Right lobe of liver (tissue), 6 donors: ENCODE results near the gene DSCAM. TPM values are rescaled to one million over a fixed set of nuclear protein-coding genes. Genes with fewer than 3 reads are reported as not detected.

Source experiments
- ATAC-seq, 4 donors: fragments of 200-7000 bp; cut with Tn5 transposase; one replicate each; pipeline ENCODE4 v1.9.1; 2020; ENCODE audit warnings: mild to moderate bottlenecking in 4 of 4, moderate library complexity in 4 of 4
- DNase-seq, 3 donors: peaks; one replicate each; pipeline ENCODE4 v3.0.0-alpha.2; 2020
- H3K27ac ChIP-seq, 3 donors: fragments of 200-600 bp; one replicate each; pipeline ENCODE4 v1.8.0; 2022
- H3K27me3 ChIP-seq, 2 donors: fragments of 200-600 bp; one replicate each; pipeline ENCODE4 v1.8.0; 2022
- H3K36me3 ChIP-seq, 4 donors: fragments of 200-600 bp; sonication (generic) in 1 of 4; one replicate each; pipeline versions ENCODE4 v1.5.1 to v1.8.0; 2017 to 2022; ENCODE audit warnings: control low read depth in 1 of 4
- H3K4me1 ChIP-seq, 4 donors: fragments of 200-600 bp; sonication (generic) in 1 of 4; one replicate each; pipeline versions ENCODE4 v1.5.1 to v1.8.0; 2017 to 2022; ENCODE audit warnings: control low read depth in 1 of 4
- H3K4me3 ChIP-seq, 3 donors: fragments of 200-600 bp; one replicate each; pipeline ENCODE4 v1.8.0; 2022
- H3K9me3 ChIP-seq, 4 donors: fragments of 200-600 bp; sonication (generic) in 1 of 4; one replicate each; pipeline versions ENCODE4 v1.5.1 to v1.8.0; 2017 to 2022; ENCODE audit warnings: control low read depth in 1 of 4
- POLR2A ChIP-seq: fragments of 450-650 bp; IDR thresholded peaks from one replicate; pipeline ENCODE4 v1.6.1; 2017; ENCODE audit warnings: antibody characterized with exemption, mild to moderate bottlenecking
- WGBS: methylation state at CpG from one replicate; pipeline ENCODE4 v1.1.6; 2018; ENCODE audit warnings: low coverage, low lambda C conversion rate; ENCODE audit not compliant: insufficient coverage; ENCODE audit errors: missing lambda C conversion rate; 5-methylcytosine and 5-hydroxymethylcytosine counted together
- intact Hi-C, 2 donors: fragments of 100-400 bp; cut with DNase I; formaldehyde crosslinking; loops; one replicate each; pipeline versions ENCODE4 v1.11.2 to v1.14.1; 2022
- total RNA-seq, 6 experiments: library from RNA; depleted of rRNA in 2 of 6; stranded (reverse); fragments of >200 nt in 2 of 6; fragmentation: NEBNext Ultra II Directional in 3 of 6; extraction: Animal tissue kit (Norgen Biotek cat#: 25700) in 3 of 6; gene quantifications; one replicate each; pipeline versions ENCODE4 v1.1.0 to v1.2.4, GENCODE V29; 2016 to 2023
- TF ChIP-seq, protein P1 (sequence below), 4 donors: fragments of 200-600 bp in 3 of 4; fragments of 450-650 bp in 1 of 4; IDR thresholded peaks; one replicate each; pipeline versions ENCODE4 v1.5.1 to v1.8.0; 2016 to 2022; ENCODE audit warnings: antibody characterized with exemption in 4 of 4, mild to moderate bottlenecking in 2 of 4
- donor health status: DM: no; HTN: yes; CAD: no.
- donor health status: DM: no; HTN: no; CAD: no.
- donor health status: DM: no; HTN: no; CAD: no.
- donor health status: DM: no; HTN: yes; CAD: no.
- donor health status: DM: no; HTN: yes; CAD: no.

The DSCAM gene
- total RNA-seq, 6 experiments from 2014 or later, result 0.04 to 0.16 (median 0.06) TPM; not detected in 2

GRCh38 chr21:40553781-40554180 is 293.2 kb downstream of the DSCAM start:
- Histone ChIP-seq H3K36me3 (no peaks in the 10 kb centered on the region), H3K27ac (no peak overlapping the region), H3K27me3 (no peaks in the 10 kb centered on the region), H3K4me1 (no peaks in the 10 kb centered on the region), H3K9me3 (no peaks in the 10 kb centered on the region), H3K4me3 (no peak overlapping the region)
- intact Hi-C loops, result no loop called here
- TF ChIP-seq POLR2A, result no peak
- TF ChIP-seq, protein P1, sequence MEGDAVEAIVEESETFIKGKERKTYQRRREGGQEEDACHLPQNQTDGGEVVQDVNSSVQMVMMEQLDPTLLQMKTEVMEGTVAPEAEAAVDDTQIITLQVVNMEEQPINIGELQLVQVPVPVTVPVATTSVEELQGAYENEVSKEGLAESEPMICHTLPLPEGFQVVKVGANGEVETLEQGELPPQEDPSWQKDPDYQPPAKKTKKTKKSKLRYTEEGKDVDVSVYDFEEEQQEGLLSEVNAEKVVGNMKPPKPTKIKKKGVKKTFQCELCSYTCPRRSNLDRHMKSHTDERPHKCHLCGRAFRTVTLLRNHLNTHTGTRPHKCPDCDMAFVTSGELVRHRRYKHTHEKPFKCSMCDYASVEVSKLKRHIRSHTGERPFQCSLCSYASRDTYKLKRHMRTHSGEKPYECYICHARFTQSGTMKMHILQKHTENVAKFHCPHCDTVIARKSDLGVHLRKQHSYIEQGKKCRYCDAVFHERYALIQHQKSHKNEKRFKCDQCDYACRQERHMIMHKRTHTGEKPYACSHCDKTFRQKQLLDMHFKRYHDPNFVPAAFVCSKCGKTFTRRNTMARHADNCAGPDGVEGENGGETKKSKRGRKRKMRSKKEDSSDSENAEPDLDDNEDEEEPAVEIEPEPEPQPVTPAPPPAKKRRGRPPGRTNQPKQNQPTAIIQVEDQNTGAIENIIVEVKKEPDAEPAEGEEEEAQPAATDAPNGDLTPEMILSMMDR (IDR thresholded peaks at IDR 0.05), result no peak
- ATAC-seq (no peak), DNase-seq (no peak)
- WGBS, result 63% methylated on average over 3 of the region's 3 CpGs

GRCh38 chr21:40547906-40548513 is 298.9 kb downstream of the DSCAM start:
- intact Hi-C loops, result no loop called here
- Histone ChIP-seq H3K9me3 (no peaks in the 10 kb centered on the region), H3K4me1 (no peaks in the 10 kb centered on the region), H3K27ac (no peak overlapping the region), H3K36me3 (no peaks in the 10 kb centered on the region), H3K27me3 (no peaks in the 10 kb centered on the region), H3K4me3 (no peak overlapping the region)
- 40% methylated on average over 11 of the region's 18 CpGs for WGBS
- TF ChIP-seq, protein P1 (IDR thresholded peaks at IDR 0.05), result no peak
- TF ChIP-seq POLR2A, result no peak
- DNase-seq (no peak), ATAC-seq (no peak)

- 52% methylated on average over 2 of the region's 2 CpGs for WGBS
- Histone ChIP-seq H3K9me3 (no peaks in the 10 kb centered on the region), H3K36me3 (no peaks in the 10 kb centered on the region), H3K4me1 (no peaks in the 10 kb centered on the region), H3K27ac (no peak overlapping the region), H3K27me3 (no peaks in the 10 kb centered on the region), H3K4me3 (no peak overlapping the region)
- ATAC-seq, result peak in 3 of 4 donors; percentile 18 to 54 (median 53)
- intact Hi-C loops, result no loop called here
- DNase-seq, result no peak
- TF ChIP-seq, protein P1 (IDR thresholded peaks at IDR 0.05), result no peak
- no peak for TF ChIP-seq POLR2A
Measured at GRCh38 chr21:40546647-40547046, 300.3 kb downstream of the DSCAM start.

DNA sequence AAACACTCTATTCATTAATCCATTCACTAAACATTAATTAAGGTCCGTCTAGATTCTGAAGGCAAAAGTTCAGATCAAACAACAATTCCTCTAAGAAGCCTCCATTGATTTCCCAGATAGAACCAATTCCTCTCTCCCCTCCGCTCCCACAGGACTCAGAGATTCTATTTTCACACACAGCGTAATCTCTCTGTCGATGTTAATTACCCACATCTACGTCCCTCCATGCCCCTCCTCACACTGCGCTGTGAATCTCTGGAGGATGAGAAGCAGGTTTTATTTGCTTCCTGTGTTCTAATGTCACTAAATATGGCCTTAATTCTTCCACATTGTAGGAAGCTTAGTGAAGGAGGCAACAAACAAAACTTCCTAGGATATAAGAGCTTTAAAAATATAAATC is 306.7 kb downstream of the DSCAM start:
- intact Hi-C loops, result no loop called here
- Histone ChIP-seq H3K4me1 (no peaks in the 10 kb centered on the region), H3K9me3 (no peaks in the 10 kb centered on the region), H3K27me3 (no peaks in the 10 kb centered on the region), H3K4me3 (no peak overlapping the region), H3K36me3 (no peaks in the 10 kb centered on the region), H3K27ac (no peak overlapping the region)
- TF ChIP-seq, protein P1 (IDR thresholded peaks at IDR 0.05), result no peak
- no peak for TF ChIP-seq POLR2A
- 61% methylated on average over 6 of the region's 6 CpGs for WGBS
- DNase-seq (no peak), ATAC-seq (no peak)
